Vagina (tissue), 2 donors: ENCODE data around the gene TRAPPC2B.

ENCODE experiments used
- POLR2A ChIP-seq, 2 donors: fragments of 450-650 bp; IDR thresholded peaks; one replicate each; pipeline ENCODE4 v1.6.1; 2017; ENCODE audit warnings: antibody characterized with exemption in 2 of 2, mild to moderate bottlenecking in 2 of 2, moderate library complexity in 2 of 2
- POLR2AphosphoS5 ChIP-seq, 2 donors: sonication (generic); formaldehyde crosslinking; IDR thresholded peaks; one replicate each; pipeline ENCODE4 v1.9.0; 2017; ENCODE audit warnings: antibody characterized with exemption in 2 of 2, mild to moderate bottlenecking in 2 of 2, low read depth in 1 of 2; ENCODE audit not compliant: insufficient read depth in 1 of 2
- TF ChIP-seq, protein P1 (sequence below), 3 experiments: fragments of 450-650 bp in 2 of 3; fragments of 200-600 bp in 1 of 3; sonication (generic) in 1 of 3; IDR thresholded peaks; one replicate each; pipeline ENCODE4 v1.5.1; 2017 to 2019; ENCODE audit warnings: antibody characterized with exemption in 3 of 3, mild to moderate bottlenecking in 2 of 3, moderate library complexity in 2 of 3

DNA sequence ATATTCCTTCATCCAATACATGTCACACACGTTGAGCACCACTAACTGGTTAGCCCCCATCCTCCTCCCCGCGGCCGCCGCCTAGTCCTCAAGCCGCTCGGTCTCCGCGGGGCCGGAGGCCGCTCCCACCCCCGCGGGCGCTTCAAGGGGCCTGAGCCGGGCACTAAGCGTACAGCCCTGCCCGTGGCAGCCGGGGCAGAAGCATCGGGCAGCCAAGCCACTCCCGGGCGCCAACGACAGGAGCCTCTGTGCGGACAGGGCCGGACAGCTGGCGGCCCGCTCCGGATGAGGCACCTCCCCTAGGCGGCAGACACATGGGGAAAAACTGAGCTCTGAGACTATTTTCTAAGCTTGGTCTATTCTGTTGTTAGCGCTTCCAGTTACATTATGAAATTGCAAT is 45.8 kb upstream of the TRAPPC2B start:
- TF ChIP-seq POLR2A (IDR thresholded peaks at IDR 0.05) (no peak), POLR2AphosphoS5 (IDR thresholded peaks at IDR 0.05; ENCODE audit: insufficient read depth in 1 of 2, low read depth in 1 of 2) (no peak)
- TF ChIP-seq, protein P1, sequence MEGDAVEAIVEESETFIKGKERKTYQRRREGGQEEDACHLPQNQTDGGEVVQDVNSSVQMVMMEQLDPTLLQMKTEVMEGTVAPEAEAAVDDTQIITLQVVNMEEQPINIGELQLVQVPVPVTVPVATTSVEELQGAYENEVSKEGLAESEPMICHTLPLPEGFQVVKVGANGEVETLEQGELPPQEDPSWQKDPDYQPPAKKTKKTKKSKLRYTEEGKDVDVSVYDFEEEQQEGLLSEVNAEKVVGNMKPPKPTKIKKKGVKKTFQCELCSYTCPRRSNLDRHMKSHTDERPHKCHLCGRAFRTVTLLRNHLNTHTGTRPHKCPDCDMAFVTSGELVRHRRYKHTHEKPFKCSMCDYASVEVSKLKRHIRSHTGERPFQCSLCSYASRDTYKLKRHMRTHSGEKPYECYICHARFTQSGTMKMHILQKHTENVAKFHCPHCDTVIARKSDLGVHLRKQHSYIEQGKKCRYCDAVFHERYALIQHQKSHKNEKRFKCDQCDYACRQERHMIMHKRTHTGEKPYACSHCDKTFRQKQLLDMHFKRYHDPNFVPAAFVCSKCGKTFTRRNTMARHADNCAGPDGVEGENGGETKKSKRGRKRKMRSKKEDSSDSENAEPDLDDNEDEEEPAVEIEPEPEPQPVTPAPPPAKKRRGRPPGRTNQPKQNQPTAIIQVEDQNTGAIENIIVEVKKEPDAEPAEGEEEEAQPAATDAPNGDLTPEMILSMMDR (IDR thresholded peaks at IDR 0.05), result no peak
